H9 (cell line): Measurements from ENCODE around the gene RGS14. TPM values are rescaled to one million over a fixed set of nuclear protein-coding genes. Genes with fewer than 3 reads are reported as not detected.

Experiments
- DNase-seq: peaks from one replicate; pipeline ENCODE4 v3.0.0-alpha.2; 2017
- H2AFZ ChIP-seq: one replicate; pipeline ENCODE4 v1.6.1; 2013; ENCODE audit warnings: mild to moderate bottlenecking, low read length, control low read depth, moderate library complexity
- H2AK5ac ChIP-seq: 2 replicates; pipeline ENCODE4 v1.6.1; 2013; ENCODE audit warnings: low read length, control low read depth, mixed read lengths; ENCODE audit not compliant: insufficient read length
- H2BK120ac ChIP-seq: one replicate; pipeline ENCODE4 v1.6.1; 2013; ENCODE audit warnings: low read depth, mild to moderate bottlenecking, low read length, control low read depth, inconsistent platforms; ENCODE audit not compliant: poor library complexity, severe bottlenecking
- H2BK12ac ChIP-seq: 2 replicates; pipeline ENCODE4 v1.6.1; 2013; ENCODE audit warnings: low read length, control low read depth, mixed read lengths, low read depth; ENCODE audit not compliant: insufficient read length
- H2BK15ac ChIP-seq: 2 replicates; pipeline ENCODE4 v1.6.1; 2013; ENCODE audit warnings: low read depth, low read length, control low read depth
- H2BK20ac ChIP-seq: one replicate; pipeline ENCODE4 v1.6.1; 2013; ENCODE audit warnings: low read depth, mild to moderate bottlenecking, low read length, control low read depth, inconsistent platforms; ENCODE audit not compliant: poor library complexity, severe bottlenecking
- H2BK5ac ChIP-seq: 2 replicates; pipeline ENCODE4 v1.6.1; 2013; ENCODE audit warnings: low read length, control low read depth, mixed read lengths; ENCODE audit not compliant: insufficient read length
- H3K14ac ChIP-seq: 2 replicates; pipeline ENCODE4 v1.6.1; 2013; ENCODE audit warnings: low read length, control low read depth; ENCODE audit not compliant: insufficient read depth
- H3K18ac ChIP-seq: 2 replicates; pipeline ENCODE4 v1.6.1; 2013; ENCODE audit warnings: low read depth, mild to moderate bottlenecking, mixed read lengths, low read length, control low read depth; ENCODE audit not compliant: insufficient read length
- H3K23ac ChIP-seq: 2 replicates; pipeline ENCODE4 v1.6.1; 2013; ENCODE audit warnings: low read length, control low read depth, mixed read lengths, low read depth; ENCODE audit not compliant: insufficient read length
- H3K23me2 ChIP-seq: 2 replicates; pipeline ENCODE4 v1.6.1; 2013; ENCODE audit warnings: low read depth, mild to moderate bottlenecking, mixed read lengths, low read length, control low read depth; ENCODE audit not compliant: insufficient read length, poor library complexity, severe bottlenecking
- H3K27ac ChIP-seq: 2 replicates; pipeline ENCODE4 v1.5.1; 2013; ENCODE audit warnings: low read length, control low read depth, mixed read lengths, low read depth; ENCODE audit not compliant: insufficient read length
- H3K27me3 ChIP-seq: 2 replicates; pipeline ENCODE4 v1.6.1; 2013; ENCODE audit warnings: low read length, control low read depth, inconsistent platforms; ENCODE audit not compliant: insufficient read depth
- H3K4ac ChIP-seq: 2 replicates; pipeline ENCODE4 v1.6.1; 2013; ENCODE audit warnings: low read depth, mild to moderate bottlenecking, control low read depth, inconsistent platforms, low read length, moderate library complexity
- H3K4me1 ChIP-seq: 2 replicates; pipeline ENCODE4 v1.6.1; 2013; ENCODE audit warnings: low read length, control low read depth, inconsistent platforms; ENCODE audit not compliant: insufficient read depth
- H3K4me2 ChIP-seq: 2 replicates; pipeline ENCODE4 v1.6.1; 2013; ENCODE audit warnings: low read length, control low read depth, mixed read lengths; ENCODE audit not compliant: insufficient read length, insufficient read depth
- H3K56ac ChIP-seq: 2 replicates; pipeline ENCODE4 v1.6.1; 2013; ENCODE audit warnings: low read depth, mild to moderate bottlenecking, mixed read lengths, low read length, control low read depth; ENCODE audit not compliant: insufficient read length
- H3K79me1 ChIP-seq: 2 replicates; pipeline ENCODE4 v1.6.1; 2013; ENCODE audit warnings: low read depth, mild to moderate bottlenecking, moderate library complexity, low read length, control low read depth, inconsistent platforms; ENCODE audit not compliant: insufficient read depth, poor library complexity, severe bottlenecking
- H3K79me2 ChIP-seq: 2 replicates; pipeline ENCODE4 v1.6.1; 2013; ENCODE audit warnings: low read length, control low read depth, inconsistent platforms; ENCODE audit not compliant: insufficient read depth
- H3K9ac ChIP-seq: 2 replicates; pipeline ENCODE4 v1.6.1; 2013; ENCODE audit warnings: low read length, control low read depth, mixed read lengths; ENCODE audit not compliant: insufficient read length; ENCODE audit errors: extremely low read depth
- H3K9me3 ChIP-seq: one replicate; pipeline ENCODE4 v1.6.1; 2013; ENCODE audit warnings: low read depth, low read length, inconsistent platforms; ENCODE audit not compliant: control insufficient read depth
- H3T11ph ChIP-seq: one replicate; pipeline ENCODE4 v1.6.1; 2013; ENCODE audit warnings: mild to moderate bottlenecking, low read length, control low read depth, inconsistent platforms
- H4K20me1 ChIP-seq: one replicate; pipeline ENCODE4 v1.6.1; 2013; ENCODE audit not compliant: control insufficient read depth, insufficient read length, insufficient read depth
- H4K5ac ChIP-seq: 2 replicates; pipeline ENCODE4 v1.6.1; 2013; ENCODE audit warnings: low read depth, mild to moderate bottlenecking, mixed read lengths, low read length, control low read depth; ENCODE audit not compliant: insufficient read length
- H4K8ac ChIP-seq: replicated peaks from 2 replicates; pipeline ENCODE4 v1.6.1; 2013; ENCODE audit warnings: low read length, control low read depth, mixed read lengths, low read depth; ENCODE audit not compliant: insufficient read length
- H4K91ac ChIP-seq: 2 replicates; pipeline ENCODE4 v1.6.1; 2013; ENCODE audit warnings: low read depth, mild to moderate bottlenecking, moderate library complexity, mixed read lengths, low read length, control low read depth; ENCODE audit not compliant: insufficient read length
- H3K27ac Mint-ChIP-seq, 3 experiments: 2 replicates in 2 of 3; 3 replicates in 1 of 3; pipeline ENCODE4 v1.8.0; 2020 to 2021; ENCODE audit warnings: mixed read lengths in 3 of 3, mild to moderate bottlenecking in 1 of 3, moderate library complexity in 1 of 3
- H3K27me3 Mint-ChIP-seq: 2 replicates; pipeline ENCODE4 v1.8.0; 2021; ENCODE audit warnings: low read depth, mild to moderate bottlenecking, moderate library complexity, mixed read lengths
- H3K36me3 Mint-ChIP-seq, 3 experiments: 2 replicates in 2 of 3; 3 replicates in 1 of 3; pipeline ENCODE4 v1.8.0; 2020 to 2021; ENCODE audit warnings: low read depth in 3 of 3, mixed read lengths in 3 of 3; ENCODE audit not compliant: insufficient read depth in 1 of 3
- H3K4me1 Mint-ChIP-seq, 2 experiments: 2 replicates each; pipeline ENCODE4 v1.8.0; 2020; ENCODE audit warnings: mixed read lengths in 2 of 2
- H3K4me3 Mint-ChIP-seq, 2 experiments: 2 replicates in 1 of 2; 3 replicates in 1 of 2; pipeline ENCODE4 v1.8.0; 2020 to 2021; ENCODE audit warnings: mild to moderate bottlenecking in 2 of 2, mixed read lengths in 2 of 2, moderate library complexity in 1 of 2
- H3K9me3 Mint-ChIP-seq, 2 experiments: 2 replicates in 1 of 2; 3 replicates in 1 of 2; pipeline ENCODE4 v1.8.0; 2020; ENCODE audit warnings: mild to moderate bottlenecking in 2 of 2, mixed read lengths in 2 of 2, moderate library complexity in 1 of 2
- CTCF ChIP-seq: fragments of 200-600 bp; sonication (generic); conservative IDR thresholded peaks from 3 replicates; pipeline ENCODE4 v1.8.0; 2021; ENCODE audit warnings: antibody characterized with exemption, mild to moderate bottlenecking
- WGBS: extraction: QIAGEN DNeasy Blood & Tissue Kit; methylation state at CpG from one replicate; pipeline ENCODE4 v1.1.7; 2013; ENCODE audit warnings: missing lambda C conversion rate, low lambda C conversion rate, mixed read lengths; ENCODE audit not compliant: insufficient read length; ENCODE audit errors: extremely low coverage; 5-methylcytosine and 5-hydroxymethylcytosine counted together
- total RNA-seq: library from RNA; stranded (reverse); gene quantifications from 2 replicates; pipeline ENCODE4 v1.2.1, GENCODE V29; 2021

Gene RGS14
- total RNA-seq, 1 experiment from 2014 or later: 12.3 TPM

DNA sequence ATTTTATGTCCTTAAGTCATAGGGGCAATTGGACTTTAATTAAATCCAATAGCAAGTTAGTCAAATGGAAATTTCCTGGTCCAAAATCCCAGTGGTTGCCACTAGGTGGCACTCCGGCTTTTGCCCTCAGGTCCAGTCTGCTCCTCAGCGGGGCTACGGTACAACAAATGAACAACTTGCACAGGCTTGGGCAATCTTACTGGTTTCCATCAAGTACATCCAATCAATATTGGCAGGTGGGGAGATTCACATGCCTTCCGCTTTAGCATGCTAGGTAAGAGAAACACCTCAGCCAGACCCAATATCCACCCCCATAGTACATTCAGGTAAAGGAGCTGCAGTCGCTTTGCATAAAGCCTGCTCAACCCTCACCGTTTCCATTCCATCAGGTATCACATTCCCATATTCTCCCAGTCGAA, 39.8 kb upstream of the RGS14 start:
- no peak overlapping the region for H2BK20ac ChIP-seq
- WGBS: no CpG with 5 or more reads among the region's 7 CpGs
- Mint-ChIP-seq H3K4me3 (peak overlapping the region in 1 of 2 experiments; percentile 7; a peak in 2 of 5 replicates), H3K36me3 (peaks cover 3 to 9% (median 8%) of the 10 kb centered on the region in 3 experiments; a peak in 5 of 7 replicates), H3K4me1 (peaks cover 5 to 14% of the 10 kb centered on the region in 2 experiments), H3K27ac (peak overlapping the region in 2 of 3 experiments; percentile 9 to 41; a peak in 2 of 7 replicates), H3K27me3 (no peaks in the 10 kb centered on the region), H3K9me3 (no peaks in the 10 kb centered on the region; a peak in 1 of 5 replicates)
- no peak overlapping the region for H3K23ac ChIP-seq
- H4K5ac ChIP-seq: no peak overlapping the region
- DNase-seq: peak; percentile 80
- no peak overlapping the region for H2AFZ ChIP-seq
- no peak overlapping the region for H3K14ac ChIP-seq
- H3K23me2 ChIP-seq: peaks cover under 1% of the 10 kb centered on the region
- no peak overlapping the region for H4K8ac ChIP-seq
- H3T11ph ChIP-seq: no peak overlapping the region
- H3K79me2 ChIP-seq: no peaks in the 10 kb centered on the region
- TF ChIP-seq CTCF: peak; percentile 97
- H4K91ac ChIP-seq: no peak overlapping the region
- no peaks in the 10 kb centered on the region for H3K4me1 ChIP-seq
- no peak overlapping the region for H3K27ac ChIP-seq
- H2BK15ac ChIP-seq: no peak overlapping the region
- H3K79me1 ChIP-seq: no peaks in the 10 kb centered on the region
- H3K18ac ChIP-seq: no peak overlapping the region
- no peak overlapping the region for H2BK5ac ChIP-seq
- no peak overlapping the region for H2BK12ac ChIP-seq
- H2BK120ac ChIP-seq: no peak overlapping the region
- H3K4ac ChIP-seq: no peak overlapping the region
- H3K4me2 ChIP-seq: no peak overlapping the region
- H4K20me1 ChIP-seq: no peaks in the 10 kb centered on the region
- H2AK5ac ChIP-seq: no peak overlapping the region
- no peak overlapping the region for H3K56ac ChIP-seq
- H3K9me3 ChIP-seq: no peaks in the 10 kb centered on the region
- no peak overlapping the region for H3K9ac ChIP-seq
- no peaks in the 10 kb centered on the region for H3K27me3 ChIP-seq
